Hypothalamus (tissue), 51 donors: ENCODE data around the gene PSG1.
A peak's percentile ranks its signal among the peaks of the same experiment; 100 is the strongest.
"Not testable (repeated sequence)": the region's sequence is repeated elsewhere in the genome, so short reads cannot be mapped to it uniquely, and the experiment has no call there.

Source experiments
- DNase-seq, 51 donors: peaks; one replicate each; lab custom pipeline; 2025; lab: John Stamatoyannopoulos, UW

The PSG1 gene

GRCh38 chr19:42831221-42832019 lies 48.1 kb downstream of the PSG1 start:
- peak in 2 of 51 donors; percentile 27 to 40 for DNase-seq

DNA sequence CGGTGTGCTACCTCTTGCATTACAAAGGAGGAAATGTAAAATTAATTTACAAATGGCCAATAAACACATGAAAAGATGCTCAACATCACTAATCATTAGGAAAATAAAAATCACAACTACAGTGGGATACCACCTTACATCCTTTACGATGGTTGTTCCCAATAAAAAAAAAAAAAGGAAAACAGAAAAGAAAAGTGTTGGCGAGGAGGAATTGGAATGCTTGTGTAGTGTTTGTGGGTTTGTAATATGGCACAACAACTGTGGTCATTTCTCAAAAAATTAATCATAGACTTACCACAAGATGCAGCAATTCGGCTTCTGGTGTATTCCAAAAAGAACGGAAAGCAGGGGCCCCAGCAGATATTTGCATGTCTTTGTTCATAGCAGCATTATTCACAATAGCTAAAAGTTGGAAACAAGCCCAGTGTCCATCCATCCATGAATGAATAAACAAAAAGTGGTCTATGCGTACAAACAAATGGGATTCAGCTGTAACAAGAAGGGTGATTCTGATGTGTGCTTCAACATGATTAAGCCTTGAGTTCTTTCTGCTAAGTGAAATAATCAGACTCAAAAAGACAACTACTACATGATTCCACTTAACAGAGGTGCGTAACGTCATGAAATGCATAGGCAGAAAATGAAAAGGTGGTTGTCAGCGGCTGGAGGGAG lies 58.1 kb downstream of the PSG1 start:
- peak in 4 of 51 donors; percentile 25 to 81 (median 50) for DNase-seq

DNA sequence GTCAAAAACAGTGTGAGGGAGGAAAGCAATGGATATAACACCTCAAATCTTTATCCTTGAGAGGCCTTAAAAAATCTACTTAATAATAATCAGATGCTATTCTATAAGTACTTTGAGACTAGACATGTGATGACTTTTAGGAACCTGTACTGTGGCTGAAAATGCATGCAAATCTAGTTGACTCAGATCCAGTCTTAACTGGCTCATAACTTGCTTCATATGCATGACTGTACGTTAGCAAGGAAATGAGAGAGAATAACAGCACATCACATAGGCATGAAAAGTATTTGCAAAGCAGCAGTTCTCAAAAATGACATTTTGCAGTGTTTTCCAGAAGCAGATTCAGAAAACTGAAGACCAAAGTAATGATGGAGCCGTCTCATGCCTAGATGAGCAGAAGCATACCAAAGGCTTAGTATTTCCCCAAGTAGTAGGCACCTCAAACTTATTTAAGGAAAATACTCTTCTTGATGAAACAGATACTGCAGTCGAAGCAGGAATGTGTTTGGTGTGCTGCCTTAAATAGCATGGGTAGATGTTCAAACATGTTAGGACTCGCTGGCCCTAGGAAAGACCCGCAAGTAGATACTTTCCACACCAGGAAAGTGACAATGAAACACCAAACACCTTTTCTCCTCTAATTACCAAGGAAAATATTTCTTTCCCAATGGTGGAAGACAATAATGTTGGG lies 59.4 kb downstream of the PSG1 start:
- DNase-seq = not testable (repeated sequence)

DNA sequence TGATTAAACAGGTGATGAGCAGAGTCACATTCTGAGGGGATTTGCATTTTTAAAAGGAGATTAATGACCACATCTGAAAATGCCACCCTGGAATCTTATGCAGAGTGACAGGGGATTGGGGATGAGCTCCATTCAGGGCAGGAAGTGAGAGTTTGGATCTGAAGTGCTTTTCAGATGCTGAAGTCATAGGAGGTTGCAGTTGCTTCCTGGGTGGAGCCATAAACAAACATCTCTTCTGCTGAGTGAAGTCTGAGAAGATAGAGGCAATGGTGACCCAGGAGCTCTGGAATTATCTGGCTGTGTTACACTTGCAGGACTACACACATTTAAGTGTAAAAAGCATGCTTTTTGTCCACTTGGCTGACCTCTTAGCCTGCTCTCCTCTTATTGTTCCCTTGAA lies 62.6 kb downstream of the PSG1 start:
- no peak for DNase-seq
